ENCODE data around the gene FASLG.

GRCh38 chr1:172641492-172641891 is 17.4 kb upstream of the FASLG start:
- TF ChIP-seq POLR2A (IDR thresholded peaks at IDR 0.05; ENCODE audit: low read depth, low read length) (no peak), POLR2AphosphoS5 (IDR thresholded peaks at IDR 0.05; ENCODE audit: low read depth, low read length) (no peak), PAX5 (IDR thresholded peaks at IDR 0.05; ENCODE audit: insufficient read depth, low read length, severe bottlenecking) (no peak), TAF1 (IDR thresholded peaks at IDR 0.05; ENCODE audit: low read depth, low read length) (no peak)
